HUES48 (cell line): ENCODE data around the gene ACOT8.
"Not testable (repeated sequence)": the region's sequence is repeated elsewhere in the genome, so short reads cannot be mapped to it uniquely, and the experiment has no call there.

Experiments used
- H3K27ac ChIP-seq: one replicate; pipeline ENCODE4 v1.7.0; 2013; ENCODE audit warnings: low read depth, low read length, inconsistent platforms
- H3K27me3 ChIP-seq: 2 replicates; pipeline ENCODE4 v1.6.1; 2013; ENCODE audit warnings: mild to moderate bottlenecking, low read length; ENCODE audit not compliant: control insufficient read depth, insufficient read depth
- H3K36me3 ChIP-seq: 2 replicates; pipeline ENCODE4 v1.6.1; 2013; ENCODE audit warnings: low read length; ENCODE audit not compliant: control insufficient read depth, insufficient read depth
- H3K4me1 ChIP-seq: 2 replicates; pipeline ENCODE4 v1.6.1; 2013; ENCODE audit warnings: mild to moderate bottlenecking, low read length; ENCODE audit not compliant: control insufficient read depth, insufficient read depth
- H3K4me3 ChIP-seq: 2 replicates; pipeline ENCODE4 v1.5.1; 2013; ENCODE audit warnings: mild to moderate bottlenecking, low read depth, low read length
- H3K9ac ChIP-seq: 2 replicates; pipeline ENCODE4 v1.6.1; 2013; ENCODE audit warnings: mild to moderate bottlenecking, low read depth, low read length, moderate library complexity
- H3K9me3 ChIP-seq: 2 replicates; pipeline ENCODE4 v1.6.1; 2013; ENCODE audit warnings: low read length; ENCODE audit not compliant: control insufficient read depth, insufficient read depth

Gene ACOT8

DNA sequence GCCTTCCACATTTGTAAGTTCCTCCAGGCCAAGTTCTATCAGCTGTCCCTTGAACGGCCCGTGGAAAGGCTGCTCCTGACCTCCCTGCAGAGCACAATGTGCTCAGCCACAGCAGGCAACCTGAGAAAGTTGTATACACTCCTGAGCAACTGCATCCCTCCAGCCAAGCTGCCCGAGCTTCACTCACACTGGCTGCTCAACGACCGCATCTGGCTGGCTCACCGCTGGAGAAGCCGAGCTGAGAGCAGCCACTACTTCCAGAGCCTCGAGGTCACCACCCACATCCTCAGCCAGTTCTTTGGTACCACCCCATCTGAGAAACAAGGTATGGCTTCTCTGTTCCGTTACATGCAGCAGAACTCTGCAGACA is 25.9 kb upstream of the ACOT8 start:
- H3K36me3 ChIP-seq: peaks cover 35% of the 10 kb centered on the region
- H3K27ac ChIP-seq: no peak overlapping the region
- no peaks in the 10 kb centered on the region for H3K27me3 ChIP-seq
- no peaks in the 10 kb centered on the region for H3K4me1 ChIP-seq
- no peaks in the 10 kb centered on the region for H3K9me3 ChIP-seq
- H3K9ac ChIP-seq: no peak overlapping the region
- H3K4me3 ChIP-seq: no peak overlapping the region

DNA sequence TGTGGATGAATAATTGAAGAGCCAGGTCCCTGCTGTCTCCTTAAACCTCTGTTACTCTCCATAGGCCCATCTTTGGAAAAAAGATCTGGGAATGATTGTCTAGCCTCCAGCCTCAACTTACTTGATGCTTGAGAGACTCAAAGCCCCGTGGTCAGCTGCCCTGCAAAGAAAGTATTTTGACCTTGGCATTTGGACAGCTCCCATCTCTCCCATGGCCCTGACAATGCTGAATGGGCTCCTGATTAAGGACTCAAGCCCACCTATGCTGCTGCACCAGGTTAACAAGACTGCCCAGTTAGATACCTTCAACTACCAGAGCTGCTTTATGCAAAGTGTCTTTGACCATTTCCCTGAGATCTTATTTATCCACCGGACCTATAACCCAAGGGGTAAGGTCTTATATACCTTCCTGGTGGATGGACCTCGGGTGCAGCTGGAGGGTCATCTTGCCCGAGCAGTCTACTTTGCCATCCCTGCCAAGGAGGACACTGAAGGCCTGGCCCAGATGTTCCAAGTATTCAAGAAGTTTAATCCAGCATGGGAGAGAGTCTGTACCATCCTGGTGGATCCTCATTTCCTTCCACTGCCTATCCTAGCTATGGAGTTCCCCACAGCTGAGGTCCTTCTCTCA is 25.4 kb upstream of the ACOT8 start:
- Histone ChIP-seq H3K27ac (no peak overlapping the region), H3K9me3 (no peaks in the 10 kb centered on the region), H3K36me3 (peaks cover 37% of the 10 kb centered on the region), H3K4me3 (no peak overlapping the region), H3K4me1 (no peaks in the 10 kb centered on the region), H3K27me3 (no peaks in the 10 kb centered on the region), H3K9ac (no peak overlapping the region)

DNA sequence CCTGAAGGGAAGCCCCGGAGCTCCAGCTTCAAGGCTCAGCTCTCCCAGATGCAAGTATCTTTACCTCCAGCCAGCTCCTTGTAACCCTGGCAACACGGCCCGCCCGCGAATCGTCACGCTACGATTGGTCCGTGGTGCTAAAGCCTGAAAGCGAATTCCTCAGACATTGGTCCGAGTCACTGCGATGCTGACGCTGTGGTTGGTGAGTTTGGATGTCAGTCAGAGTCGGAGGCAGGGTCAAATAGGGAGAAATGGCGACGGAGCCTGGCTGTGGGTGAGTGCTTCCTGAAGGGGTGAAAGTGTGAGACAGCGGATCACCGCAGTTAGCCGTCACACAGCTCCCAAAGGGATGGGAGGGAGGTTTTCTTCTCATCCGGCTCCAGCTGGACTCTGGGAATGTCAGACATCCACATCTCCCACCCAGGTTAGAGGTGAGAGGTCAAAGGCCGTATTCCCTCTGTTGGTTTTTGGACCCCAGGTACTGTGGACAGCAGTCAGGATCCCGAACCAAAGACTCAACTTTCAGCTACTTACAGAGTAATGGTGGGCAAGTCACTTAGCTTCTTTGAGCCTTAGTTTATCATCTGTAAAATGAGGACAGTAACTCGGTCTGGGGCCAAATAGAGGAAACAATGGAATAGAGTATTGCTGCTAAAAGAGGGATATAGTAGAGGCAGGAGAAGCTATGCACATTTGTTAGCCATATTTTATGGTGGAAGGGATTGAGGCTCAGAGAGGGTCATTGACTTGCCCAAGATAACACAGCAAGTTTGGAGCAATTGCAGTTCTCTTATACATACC is 24.0 kb upstream of the ACOT8 start, which contains the start of gene ZSWIM1:
ZSWIM1 (plus strand) TSS at position 240 of the 801 bp plus-strand sequence. CDS start 1,366 bp downstream, outside the sequence.
- Histone ChIP-seq H3K36me3 (peaks cover 44% of the 10 kb centered on the region), H3K27me3 (no peaks in the 10 kb centered on the region), H3K4me1 (no peaks in the 10 kb centered on the region), H3K4me3 (peak within 1 kb of the TSS; percentile 88), H3K27ac (peak within 1 kb of the TSS; percentile 85), H3K9me3 (no peaks in the 10 kb centered on the region), H3K9ac (peak within 1 kb of the TSS; percentile 66)

DNA sequence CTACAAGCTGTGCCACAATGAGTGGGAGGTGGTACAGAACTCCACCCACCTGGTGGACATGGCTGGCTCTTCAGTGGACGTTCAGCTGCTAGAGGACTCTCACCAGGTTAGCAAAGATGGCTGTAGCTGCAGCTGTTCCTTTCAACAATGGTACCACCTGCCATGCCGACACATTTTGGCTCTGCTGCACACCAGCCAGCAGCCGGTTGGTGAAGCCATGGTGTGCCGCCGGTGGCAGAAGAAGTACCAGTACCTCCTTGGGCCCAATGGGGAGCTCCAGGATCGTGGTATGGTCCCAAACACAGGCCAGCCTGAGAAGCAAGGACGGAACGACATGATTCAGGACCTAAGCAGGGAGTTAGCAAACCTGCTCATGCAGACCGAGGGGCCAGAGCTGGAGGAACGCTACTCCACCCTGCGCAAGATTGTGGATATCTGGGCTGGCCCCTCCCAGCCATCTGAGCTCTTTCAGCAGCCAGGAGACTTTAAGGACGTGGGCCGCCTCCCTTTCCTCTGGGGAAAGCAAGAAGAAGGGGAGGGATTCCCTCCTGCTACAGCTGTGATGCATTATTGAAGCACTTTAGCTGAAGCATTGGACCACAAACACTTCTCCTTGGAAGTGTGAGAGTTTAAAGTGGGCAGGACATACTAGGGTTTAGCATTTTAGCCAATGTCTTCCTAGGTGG is 21.0 kb upstream of the ACOT8 start:
- H3K9ac ChIP-seq: no peak overlapping the region
- H3K4me1 ChIP-seq: no peaks in the 10 kb centered on the region
- no peak overlapping the region for H3K4me3 ChIP-seq
- no peaks in the 10 kb centered on the region for H3K9me3 ChIP-seq
- H3K27ac ChIP-seq: no peak overlapping the region
- H3K27me3 ChIP-seq: no peaks in the 10 kb centered on the region
- H3K36me3 ChIP-seq: peaks cover 30% of the 10 kb centered on the region

DNA sequence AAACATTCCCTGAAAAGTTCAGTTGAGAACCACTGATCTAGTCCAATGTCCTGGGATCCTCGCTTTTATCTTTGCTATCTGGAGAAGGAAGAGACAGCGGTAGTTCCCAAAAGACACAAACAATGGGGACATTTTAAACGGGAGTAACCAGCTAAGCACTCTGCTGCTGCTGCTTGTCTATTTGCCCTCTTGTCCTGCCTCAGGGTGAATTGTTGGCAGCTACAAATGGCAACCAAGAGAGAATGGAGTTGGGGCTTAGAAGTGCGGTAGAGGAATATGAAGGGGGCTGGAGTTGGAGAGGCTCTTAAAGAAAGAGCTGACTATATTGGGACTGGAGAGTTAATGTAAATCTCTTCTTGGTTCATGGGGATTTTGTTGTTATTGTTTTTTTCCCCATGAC is 17.4 kb upstream of the ACOT8 start:
- no peak overlapping the region for H3K4me3 ChIP-seq
- H3K4me1 ChIP-seq: no peaks in the 10 kb centered on the region
- peaks cover 19% of the 10 kb centered on the region for H3K36me3 ChIP-seq
- no peak overlapping the region for H3K27ac ChIP-seq
- no peak overlapping the region for H3K9ac ChIP-seq
- H3K27me3 ChIP-seq: no peaks in the 10 kb centered on the region
- no peaks in the 10 kb centered on the region for H3K9me3 ChIP-seq

DNA sequence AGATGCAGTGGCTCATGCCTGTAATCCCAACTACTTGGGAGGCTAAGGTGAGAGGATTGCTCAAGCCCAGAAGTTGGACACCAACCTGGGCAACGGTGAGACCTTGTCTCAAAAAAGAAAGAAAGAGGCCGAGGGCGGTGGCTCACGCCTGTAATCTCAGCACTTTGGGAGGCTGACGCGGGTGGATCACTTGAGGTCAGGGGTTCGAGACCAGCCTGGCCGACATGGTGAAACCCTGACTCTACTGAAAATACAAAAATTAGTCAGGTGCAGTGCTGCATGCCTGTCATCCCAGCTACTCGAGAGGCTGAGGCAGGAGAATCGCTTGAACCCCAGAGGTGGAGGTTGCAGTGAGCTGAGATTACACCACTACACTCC is 16.9 kb upstream of the ACOT8 start:
- H3K9ac ChIP-seq, H3K4me1 ChIP-seq, H3K9me3 ChIP-seq, H3K4me3 ChIP-seq, H3K27ac ChIP-seq, H3K27me3 ChIP-seq: not testable (repeated sequence)
- peaks cover 19% of the 10 kb centered on the region for H3K36me3 ChIP-seq

DNA sequence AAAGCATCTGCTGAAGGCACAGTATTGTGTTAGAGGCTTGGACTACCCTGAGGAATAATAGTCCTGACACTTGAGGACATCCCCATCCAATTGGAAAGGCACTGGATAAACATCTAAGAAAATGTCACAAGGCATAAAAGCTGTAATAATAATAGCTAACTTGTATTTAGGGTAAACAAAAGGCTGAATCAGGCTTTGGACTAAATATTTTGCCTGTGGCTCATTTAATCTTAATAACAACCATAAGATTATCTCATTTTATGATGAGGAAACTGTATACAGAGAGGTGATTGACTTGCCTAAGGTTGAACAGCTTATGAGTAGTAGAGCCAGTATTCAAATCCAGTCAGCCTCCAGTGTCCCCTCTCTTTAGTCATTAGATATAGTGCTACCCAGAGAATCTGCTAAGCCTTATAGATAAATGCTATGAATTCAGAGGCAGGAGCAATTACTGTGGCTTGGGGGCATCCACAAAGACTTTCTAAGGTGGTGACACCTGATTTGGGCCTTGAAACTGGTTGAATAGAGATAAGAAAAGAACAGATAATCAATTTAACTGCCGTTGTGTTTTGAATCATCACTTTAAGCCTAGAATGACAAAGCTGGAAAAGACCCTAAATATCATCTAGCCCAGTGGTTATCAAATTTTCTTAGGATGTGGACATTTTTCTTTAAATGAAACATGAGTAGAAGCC is 16.4 kb upstream of the ACOT8 start:
- Histone ChIP-seq H3K36me3 (peaks cover 19% of the 10 kb centered on the region), H3K4me1 (no peaks in the 10 kb centered on the region), H3K9ac (no peak overlapping the region), H3K9me3 (no peaks in the 10 kb centered on the region), H3K27me3 (no peaks in the 10 kb centered on the region), H3K4me3 (no peak overlapping the region), H3K27ac (no peak overlapping the region)

DNA sequence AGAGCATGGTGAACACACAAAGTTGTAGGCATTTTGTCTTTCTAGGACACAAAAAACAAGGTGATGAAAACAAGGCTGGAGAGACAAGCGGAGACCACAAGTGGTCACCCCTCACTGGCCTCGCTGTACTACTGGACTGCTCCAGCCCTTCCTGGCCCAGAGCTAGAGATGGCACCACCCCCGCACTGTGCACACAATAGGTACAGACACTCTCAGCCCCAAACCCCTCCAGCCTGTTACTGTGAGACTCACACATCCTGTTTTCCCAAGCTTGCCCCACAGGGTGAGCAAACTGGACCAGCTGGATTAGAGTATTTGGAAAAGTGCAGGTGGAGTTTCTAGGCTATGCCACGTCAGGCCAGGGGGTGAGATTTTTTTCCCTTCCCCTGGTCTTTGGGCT is 15.4 kb upstream of the ACOT8 start:
- no peak overlapping the region for H3K9ac ChIP-seq
- H3K9me3 ChIP-seq: no peaks in the 10 kb centered on the region
- no peak overlapping the region for H3K27ac ChIP-seq
- no peaks in the 10 kb centered on the region for H3K27me3 ChIP-seq
- peaks cover 11% of the 10 kb centered on the region for H3K36me3 ChIP-seq
- no peak overlapping the region for H3K4me3 ChIP-seq
- H3K4me1 ChIP-seq: no peaks in the 10 kb centered on the region

DNA sequence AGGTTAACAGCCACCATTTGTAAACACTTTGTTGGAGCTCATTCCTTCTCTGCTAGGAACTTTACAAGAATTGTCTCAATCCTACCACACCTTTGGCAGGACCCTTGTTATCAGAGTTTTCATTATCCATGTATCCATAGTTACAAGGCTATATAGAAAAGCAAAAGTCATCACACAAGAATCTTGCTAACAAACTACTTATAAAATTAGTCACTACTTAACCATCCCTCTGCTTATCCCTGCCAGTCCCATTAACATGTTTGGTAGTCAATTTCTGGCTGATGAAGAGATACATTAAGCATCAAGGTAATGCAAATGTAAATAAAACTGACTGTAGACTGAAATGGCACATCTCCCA is 10.6 kb upstream of the ACOT8 start:
- H3K36me3 ChIP-seq: no peaks in the 10 kb centered on the region
- no peak overlapping the region for H3K9ac ChIP-seq
- no peaks in the 10 kb centered on the region for H3K4me1 ChIP-seq
- H3K27ac ChIP-seq: no peak overlapping the region
- no peak overlapping the region for H3K4me3 ChIP-seq
- H3K27me3 ChIP-seq: no peaks in the 10 kb centered on the region
- no peaks in the 10 kb centered on the region for H3K9me3 ChIP-seq

DNA sequence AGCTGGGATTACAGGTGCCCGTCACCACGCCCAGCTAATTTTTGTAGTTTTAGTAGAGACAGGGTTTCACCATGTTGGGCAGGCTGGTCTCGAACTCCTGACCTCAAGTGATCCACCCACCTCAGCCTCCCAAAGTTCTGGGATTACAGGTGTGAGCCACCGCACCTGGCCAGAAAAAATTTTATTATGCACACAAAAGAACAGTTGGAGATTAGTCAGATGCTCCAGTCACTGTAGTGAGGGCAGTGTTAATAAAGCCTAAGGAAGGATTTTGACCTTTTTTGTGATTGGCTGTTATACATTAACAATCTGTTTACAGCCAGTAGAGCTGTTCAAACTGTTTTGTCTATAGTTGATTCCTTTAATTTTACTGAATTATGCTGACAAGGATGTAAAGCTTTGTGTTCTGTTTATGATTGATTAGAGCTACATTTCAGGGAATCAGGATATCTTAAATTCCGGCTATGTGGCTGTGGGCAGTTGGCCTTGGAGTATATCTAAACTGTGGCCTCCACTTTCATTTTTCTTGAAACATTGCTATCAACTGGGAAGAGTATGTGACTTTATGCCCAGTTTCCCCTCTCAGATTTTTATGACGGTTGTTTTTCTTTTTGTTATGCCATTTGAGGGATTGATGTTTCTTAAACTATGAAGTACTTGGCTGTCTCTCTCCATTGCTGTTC is 10.1 kb upstream of the ACOT8 start:
- H3K27ac ChIP-seq: no peak overlapping the region
- H3K4me3 ChIP-seq: no peak overlapping the region
- H3K9ac ChIP-seq: no peak overlapping the region

More for the DNA sequence above, 10.1 kb upstream of the ACOT8 start:
- Histone ChIP-seq H3K9me3 (no peaks in the 10 kb centered on the region), H3K36me3 (no peaks in the 10 kb centered on the region), H3K4me1 (no peaks in the 10 kb centered on the region), H3K27me3 (no peaks in the 10 kb centered on the region)
